Fibroblast of pulmonary artery (primary cell): ENCODE results near the gene TBL2.

Source experiments
- DNase-seq: peaks from one replicate; pipeline ENCODE4 v3.0.0-alpha.2; 2010; ENCODE audit warnings: low read depth
- H3K4me3 ChIP-seq: replicated peaks from 2 replicates; pipeline ENCODE4 v1.5.1; 2011; ENCODE audit warnings: low read depth, mild to moderate bottlenecking, control low read depth, low read length, moderate library complexity
- CTCF ChIP-seq: IDR thresholded peaks from 2 replicates; pipeline ENCODE4 v1.5.1; 2011; ENCODE audit warnings: mild to moderate bottlenecking, control low read depth, low read length, inconsistent platforms; ENCODE audit errors: missing control alignments

TBL2 gene

GRCh38 chr7:73602721-73603651 is 24.6 kb upstream of the TBL2 start:
- no peak overlapping the region for H3K4me3 ChIP-seq
- no peak for TF ChIP-seq CTCF
- no peak for DNase-seq

- TF ChIP-seq CTCF: no peak
- no peak for DNase-seq
- H3K4me3 ChIP-seq: no peak overlapping the region
Observed at GRCh38 chr7:73599916-73600315, 21.5 kb upstream of the TBL2 start.

- DNase-seq: no peak
- H3K4me3 ChIP-seq: no peak overlapping the region
- no peak for TF ChIP-seq CTCF
Observed at GRCh38 chr7:73599151-73599882, 20.9 kb upstream of the TBL2 start.

GRCh38 chr7:73597978-73598782 is 19.8 kb upstream of the TBL2 start:
- no peak for TF ChIP-seq CTCF
- H3K4me3 ChIP-seq: no peak overlapping the region
- DNase-seq: no peak

DNA sequence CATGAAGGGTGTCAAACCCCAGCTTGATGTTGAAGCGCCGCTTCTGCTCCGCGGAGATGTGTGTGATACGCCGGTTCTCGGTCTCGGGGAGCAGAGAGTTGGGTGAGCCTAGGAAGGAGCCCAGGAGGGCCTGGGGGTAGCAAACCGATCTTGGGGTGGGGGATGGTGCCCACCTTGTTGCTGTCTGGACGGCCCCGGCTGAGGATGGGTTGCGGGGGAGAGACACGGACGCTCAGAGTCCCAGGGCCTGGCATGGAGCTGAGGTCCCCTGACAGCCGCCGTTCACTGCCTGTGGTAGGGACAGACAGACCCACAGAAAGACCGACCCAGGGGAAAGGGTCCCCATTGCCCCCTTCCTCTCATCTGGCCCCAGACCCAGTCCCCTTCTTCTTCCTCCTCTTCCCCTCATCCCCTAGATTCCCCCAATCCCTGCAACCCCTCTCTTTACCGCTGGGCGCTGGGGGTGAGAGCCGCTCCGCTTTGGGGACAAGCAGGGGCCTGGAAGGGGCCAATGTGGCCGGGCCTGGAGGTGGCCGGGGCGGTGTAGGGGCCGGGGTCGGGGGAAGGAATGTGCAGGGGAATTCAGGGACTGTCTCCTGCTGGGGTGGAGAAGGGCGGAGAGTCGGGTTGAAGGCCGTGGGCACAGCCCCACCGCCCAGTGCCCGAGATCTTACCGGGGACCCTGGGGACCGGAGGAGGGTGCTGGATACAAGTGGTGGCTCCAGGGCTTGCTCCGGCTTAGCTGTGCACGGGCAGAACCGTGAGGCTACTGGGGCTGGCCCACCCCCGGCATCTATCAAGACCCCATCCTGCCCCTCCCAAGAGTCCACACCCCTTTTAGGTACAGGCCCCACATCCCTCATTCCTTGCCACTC is 18.0 kb upstream of the TBL2 start:
- DNase-seq: no peak
- no peak overlapping the region for H3K4me3 ChIP-seq
- TF ChIP-seq CTCF: no peak

- no peak for TF ChIP-seq CTCF
Observed at GRCh38 chr7:73595358-73595757, 17.0 kb upstream of the TBL2 start.

More at GRCh38 chr7:73595358-73595757, 17.0 kb upstream of the TBL2 start:
- DNase-seq: no peak
- no peak overlapping the region for H3K4me3 ChIP-seq
